HG03571 (cell line): Measurements from ENCODE around the gene STKLD1.
"Not testable (repeated sequence)": the region's sequence is repeated elsewhere in the genome, so short reads cannot be mapped to it uniquely, and the experiment has no call there.

Source experiments
- ATAC-seq: cut with Tn5 transposase; IDR thresholded peaks from one replicate; pipeline ENCODE4 v1.9.1; 2021; ENCODE audit not compliant: unreplicated experiment

The STKLD1 gene

DNA sequence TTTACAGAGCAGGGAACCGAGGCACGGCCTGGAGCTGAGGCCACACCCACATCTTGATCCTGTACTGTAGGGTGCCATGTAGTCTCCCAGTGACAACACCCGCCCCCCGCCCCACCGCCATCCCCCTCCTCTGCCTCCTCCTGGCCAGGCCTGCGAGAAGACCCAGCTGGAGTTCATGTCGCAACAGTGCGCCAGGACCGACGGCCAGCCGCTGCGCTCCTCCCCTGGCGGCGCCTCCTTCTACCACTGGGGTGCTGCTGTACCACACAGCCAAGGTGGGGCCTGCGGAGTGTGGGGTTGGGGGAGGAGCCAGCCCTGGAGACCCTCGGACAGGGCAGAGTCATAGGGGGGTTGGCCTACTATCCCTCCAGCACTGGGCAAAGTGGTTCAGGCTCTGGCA is 60.5 kb downstream of the STKLD1 start:
- ATAC-seq = no peak

DNA sequence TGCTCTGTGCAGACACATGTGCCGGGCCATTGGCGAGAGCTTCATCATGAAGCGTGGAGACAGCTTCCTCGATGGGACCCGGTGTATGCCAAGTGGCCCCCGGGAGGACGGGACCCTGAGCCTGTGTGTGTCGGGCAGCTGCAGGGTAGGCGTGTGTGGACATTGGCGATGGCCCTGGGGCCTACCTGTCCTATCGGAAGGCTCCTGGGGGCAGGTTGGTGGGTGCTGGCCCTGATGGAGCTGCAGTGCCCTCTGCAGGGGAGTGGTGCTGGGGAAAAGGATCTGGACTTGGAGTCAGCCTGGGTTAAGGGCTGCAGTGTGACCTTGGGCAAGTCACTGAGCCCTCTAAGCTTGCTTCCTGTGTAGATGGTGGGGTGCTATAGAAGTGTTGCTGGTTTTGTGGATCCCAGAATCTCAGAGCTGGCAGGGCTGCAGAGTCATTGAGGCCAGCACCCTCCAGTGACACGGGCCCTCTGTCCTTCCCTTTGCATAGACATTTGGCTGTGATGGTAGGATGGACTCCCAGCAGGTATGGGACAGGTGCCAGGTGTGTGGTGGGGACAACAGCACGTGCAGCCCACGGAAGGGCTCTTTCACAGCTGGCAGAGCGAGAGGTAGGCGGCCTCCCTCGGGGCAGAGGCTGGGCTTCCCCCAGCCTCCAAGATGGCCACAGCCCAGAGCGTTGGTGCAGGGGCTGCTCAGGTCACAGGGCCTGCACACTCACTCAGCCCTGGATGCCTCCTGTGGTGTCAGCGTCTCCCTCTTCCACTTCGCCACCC is 61.8 kb downstream of the STKLD1 start:
- ATAC-seq = no peak

DNA sequence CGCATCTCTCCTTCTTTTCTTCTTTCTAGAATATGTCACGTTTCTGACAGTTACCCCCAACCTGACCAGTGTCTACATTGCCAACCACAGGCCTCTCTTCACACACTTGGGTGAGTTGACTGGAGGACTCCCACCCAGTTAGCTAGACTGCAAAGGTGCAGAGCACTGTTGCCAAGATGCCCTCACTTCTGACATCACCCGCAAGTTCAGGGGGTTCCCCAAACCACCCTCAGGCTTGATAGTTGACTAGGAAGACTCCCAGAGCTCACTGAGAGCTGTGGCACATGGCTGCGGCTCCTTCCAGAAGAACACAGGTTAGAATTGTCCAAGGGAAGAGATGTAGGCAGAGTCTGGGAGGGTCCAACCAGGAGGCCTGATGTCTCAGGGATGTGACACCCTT is 63.2 kb downstream of the STKLD1 start:
- no peak for ATAC-seq

- no peak for ATAC-seq
These were observed 64.7 kb downstream of the STKLD1 start for GRCh38 chr9:133440874-133441273.

GRCh38 chr9:133441571-133441970 is 65.4 kb downstream of the STKLD1 start:
- ATAC-seq = no peak

- no peak for ATAC-seq
These were observed 67.1 kb downstream of the STKLD1 start for GRCh38 chr9:133443248-133443647.

- no peak for ATAC-seq
These were observed 67.8 kb downstream of the STKLD1 start for GRCh38 chr9:133443982-133444381.

GRCh38 chr9:133445293-133445969 is 69.3 kb downstream of the STKLD1 start:
- ATAC-seq = no peak

GRCh38 chr9:133448487-133448972 is 72.4 kb downstream of the STKLD1 start:
- no peak for ATAC-seq

DNA sequence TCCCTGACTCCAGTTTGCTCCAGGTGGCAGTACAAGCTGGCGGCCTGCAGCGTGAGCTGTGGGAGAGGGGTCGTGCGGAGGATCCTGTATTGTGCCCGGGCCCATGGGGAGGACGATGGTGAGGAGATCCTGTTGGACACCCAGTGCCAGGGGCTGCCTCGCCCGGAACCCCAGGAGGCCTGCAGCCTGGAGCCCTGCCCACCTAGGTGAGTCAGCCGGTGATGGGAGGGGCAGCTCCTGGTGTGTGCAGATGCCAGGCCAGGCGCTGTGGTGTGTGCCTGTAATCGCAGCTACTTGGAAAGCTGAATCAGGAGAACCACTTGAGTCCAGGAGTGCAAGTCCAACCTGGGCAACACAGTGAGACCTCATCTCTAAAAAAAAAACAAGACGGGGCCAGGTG is 73.6 kb downstream of the STKLD1 start:
- ATAC-seq = no peak

- ATAC-seq = not testable (repeated sequence)
These were observed 75.7 kb downstream of the STKLD1 start for GRCh38 chr9:133451865-133452264.

- no peak for ATAC-seq
These were observed 76.4 kb downstream of the STKLD1 start for GRCh38 chr9:133452562-133452961.

DNA sequence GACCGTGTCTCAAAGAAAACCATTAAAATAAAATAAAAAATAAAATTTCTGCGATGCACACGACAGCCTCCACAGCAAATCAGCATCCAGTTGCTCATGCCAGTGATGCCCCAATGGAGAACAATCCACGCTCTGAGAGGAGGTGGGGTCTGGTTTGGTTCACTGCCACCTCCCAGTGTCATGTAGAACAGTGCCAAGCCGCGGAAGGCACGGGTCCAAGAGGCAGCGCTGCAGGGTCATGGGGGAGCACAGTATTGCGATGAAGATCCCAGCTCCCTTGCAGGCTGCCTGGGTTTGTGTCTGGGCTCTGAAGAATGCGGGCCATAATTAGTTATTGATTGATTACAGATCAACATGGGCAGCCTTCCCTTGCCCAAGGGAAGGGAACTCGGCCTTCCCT is 77.5 kb downstream of the STKLD1 start:
- ATAC-seq = no peak

DNA sequence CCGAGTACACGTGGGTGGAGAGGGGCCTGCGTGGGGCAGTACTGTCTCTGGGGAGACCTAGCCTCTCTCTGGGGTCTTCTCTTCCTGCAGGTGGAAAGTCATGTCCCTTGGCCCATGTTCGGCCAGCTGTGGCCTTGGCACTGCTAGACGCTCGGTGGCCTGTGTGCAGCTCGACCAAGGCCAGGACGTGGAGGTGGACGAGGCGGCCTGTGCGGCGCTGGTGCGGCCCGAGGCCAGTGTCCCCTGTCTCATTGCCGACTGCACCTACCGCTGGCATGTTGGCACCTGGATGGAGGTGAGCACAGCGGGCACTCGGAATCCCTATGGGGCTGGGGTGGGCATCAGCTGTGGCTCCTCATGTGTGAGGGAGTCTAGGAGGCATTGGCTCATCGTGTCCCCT is 78.2 kb downstream of the STKLD1 start:
- no peak for ATAC-seq

DNA sequence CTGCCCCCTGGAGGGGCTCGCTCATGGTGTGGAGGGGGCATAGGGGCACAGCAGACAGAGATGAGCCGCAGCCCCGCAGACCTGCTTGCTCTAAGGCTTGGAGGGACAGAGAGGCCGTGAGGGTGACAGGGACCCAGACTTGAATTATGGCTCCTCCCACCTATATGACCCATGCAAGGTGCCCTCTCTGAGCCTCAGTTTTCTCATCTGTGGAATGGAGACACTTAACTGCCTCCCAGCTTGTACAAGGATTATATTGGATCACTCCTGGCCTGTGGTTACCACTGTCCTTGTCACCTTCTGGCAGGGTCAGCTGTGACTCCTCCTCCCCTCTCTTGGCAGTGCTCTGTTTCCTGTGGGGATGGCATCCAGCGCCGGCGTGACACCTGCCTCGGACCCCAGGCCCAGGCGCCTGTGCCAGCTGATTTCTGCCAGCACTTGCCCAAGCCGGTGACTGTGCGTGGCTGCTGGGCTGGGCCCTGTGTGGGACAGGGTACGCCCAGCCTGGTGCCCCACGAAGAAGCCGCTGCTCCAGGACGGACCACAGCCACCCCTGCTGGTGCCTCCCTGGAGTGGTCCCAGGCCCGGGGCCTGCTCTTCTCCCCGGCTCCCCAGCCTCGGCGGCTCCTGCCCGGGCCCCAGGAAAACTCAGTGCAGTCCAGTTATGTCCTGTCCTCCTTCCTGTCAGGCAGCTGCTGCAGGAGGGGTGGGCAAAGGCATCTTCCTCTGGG is 78.9 kb downstream of the STKLD1 start:
- no peak for ATAC-seq
